IPS-NIHi11 (cell line): ENCODE results near the gene BHLHE41.

Experiments
- DNase-seq: peaks from one replicate; pipeline ENCODE4 v3.0.0; 2012; ENCODE audit warnings: mixed read lengths, low spot score

Gene BHLHE41

DNA sequence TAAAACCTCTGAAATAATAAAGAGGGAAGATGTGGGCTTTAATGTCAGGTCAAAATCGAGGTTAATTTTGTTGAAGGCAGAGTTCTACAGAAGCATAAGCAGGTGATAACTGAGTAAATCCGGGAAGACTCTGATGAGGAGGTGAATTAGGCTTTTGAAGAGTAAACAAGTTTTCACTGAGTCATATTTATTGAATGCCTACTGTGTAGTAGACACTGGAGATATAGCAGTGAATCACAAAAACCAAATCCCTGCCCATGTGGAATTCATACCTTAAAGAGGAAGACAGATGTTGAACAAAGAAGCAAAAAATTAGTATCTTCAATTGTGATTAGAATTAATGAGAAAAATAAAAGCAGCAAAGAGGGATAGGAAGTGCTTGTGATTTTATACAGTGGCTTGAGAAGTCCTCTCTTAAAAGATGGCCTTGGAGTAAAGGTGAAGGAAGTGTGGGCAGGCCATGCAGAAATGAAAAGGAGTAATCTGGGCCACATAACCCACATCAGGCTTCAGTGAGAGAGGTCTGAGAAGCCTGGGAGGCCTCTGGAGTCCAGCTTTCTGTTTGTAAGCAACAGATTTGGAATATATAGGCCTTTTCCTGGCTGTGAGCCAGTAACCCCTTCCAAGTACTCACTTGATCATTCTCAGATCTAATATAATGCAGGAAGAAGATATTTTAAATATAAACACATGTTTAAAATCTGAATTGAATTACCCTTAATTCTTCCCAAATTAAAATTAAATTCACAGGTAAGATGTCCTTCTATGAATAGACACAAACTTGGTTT lies 46.7 kb downstream of the BHLHE41 start:
- no peak for DNase-seq
